Ecto neural progenitor cell (in vitro differentiated cells): Measurements from ENCODE around the gene SH3BP5.

Experiments used
- DNase-seq: peaks from one replicate; pipeline ENCODE4 v3.0.0-alpha.2; 2018; ENCODE audit warnings: low spot score

SH3BP5 gene

GRCh38 chr3:15243822-15244482 lies 88.4 kb downstream of the SH3BP5 start:
- no peak for DNase-seq

GRCh38 chr3:15241341-15241740 lies 91.0 kb downstream of the SH3BP5 start:
- no peak for DNase-seq

GRCh38 chr3:15229262-15229661 lies 103.1 kb downstream of the SH3BP5 start:
- DNase-seq = no peak

GRCh38 chr3:15228147-15228546 lies 104.2 kb downstream of the SH3BP5 start:
- DNase-seq = no peak

- DNase-seq = no peak
Observed at GRCh38 chr3:15223685-15224572, 108.5 kb downstream of the SH3BP5 start.

- DNase-seq = no peak
Observed at GRCh38 chr3:15221574-15222217, 110.7 kb downstream of the SH3BP5 start.

GRCh38 chr3:15220661-15221060 lies 111.7 kb downstream of the SH3BP5 start:
- DNase-seq = no peak

- no peak for DNase-seq
Observed at GRCh38 chr3:15220056-15220455, 112.3 kb downstream of the SH3BP5 start.

GRCh38 chr3:15218689-15219088 lies 113.7 kb downstream of the SH3BP5 start:
- no peak for DNase-seq

GRCh38 chr3:15217841-15218267 lies 114.5 kb downstream of the SH3BP5 start:
- DNase-seq = no peak

- no peak for DNase-seq
Observed at GRCh38 chr3:15217011-15217671, 115.2 kb downstream of the SH3BP5 start.

GRCh38 chr3:15216501-15216900 lies 115.9 kb downstream of the SH3BP5 start:
- DNase-seq = no peak

GRCh38 chr3:15215996-15216395 lies 116.4 kb downstream of the SH3BP5 start:
- DNase-seq = no peak

- DNase-seq = no peak
Observed at GRCh38 chr3:15214758-15215157, 117.6 kb downstream of the SH3BP5 start.

GRCh38 chr3:15211937-15212336 lies 120.4 kb downstream of the SH3BP5 start:
- DNase-seq = no peak

- no peak for DNase-seq
Observed at GRCh38 chr3:15207836-15208504, 124.4 kb downstream of the SH3BP5 start.

GRCh38 chr3:15206662-15207576 lies 125.5 kb downstream of the SH3BP5 start:
- DNase-seq = no peak

GRCh38 chr3:15205934-15206661 lies 126.3 kb downstream of the SH3BP5 start, which contains the start of gene CAPN7:
CAPN7 (plus strand) TSS chr3:15206246; CDS start chr3:15206496, 250 bp downstream.
- peak; percentile 94 for DNase-seq

- no peak for DNase-seq
Observed at GRCh38 chr3:15205482-15205933, 126.9 kb downstream of the SH3BP5 start.
